GM12878 (cell line): ENCODE data around the gene MAP4. TPM values are rescaled to one million over a fixed set of nuclear protein-coding genes. Genes with fewer than 3 reads are reported as not detected.

ENCODE experiments used
- ATAC-seq: fragments of 200-7000 bp; cut with Tn5 transposase; 3 replicates; pipeline ENCODE4 v1.9.1; 2020; ENCODE audit warnings: mild to moderate bottlenecking, moderate library complexity
- BruUV-seq: library from RNA; stranded (reverse); fragments of 400-500 nt; replicated peaks from 2 replicates; lab custom pipeline; 2021; lab: Mats Ljungman, UMichigan
- CTCF ChIA-PET: fragments of 300-600 bp; sonication (Branson Sonifier 250); formaldehyde crosslinking; extraction: SDS; loops from one replicate; lab custom pipeline; 2021; ENCODE audit warnings: inconsistent platforms; lab: Yijun Ruan, JAX
- POLR2A ChIA-PET: fragments of 350-600 bp; formaldehyde crosslinking; extraction: SDS; loops from one replicate; lab custom pipeline; 2021; ENCODE audit warnings: inconsistent platforms; lab: Charles Lee
- RAD21 ChIA-PET: fragments of 300-600 bp; sonication (Branson Sonifier 250); formaldehyde crosslinking; loops from one replicate; lab custom pipeline; 2023; ENCODE audit warnings: antibody characterized with exemption; ENCODE audit not compliant: unreplicated experiment; lab: Charles Lee
- SMC1A ChIA-PET: fragments of 300-600 bp; sonication (Branson Sonifier 250); formaldehyde crosslinking; loops from one replicate; lab custom pipeline; 2023; ENCODE audit not compliant: unreplicated experiment, uncharacterized antibody; lab: Charles Lee
- DNase-seq: peaks from one replicate; pipeline ENCODE4 v3.0.0-alpha.2; 2011; ENCODE audit warnings: low read depth, low spot score
- FAIRE-seq: peaks from 3 replicates; lab custom pipeline; 2011; peaks lifted over from hg19 to GRCh38; lab: Jason Lieb, UNC
- H2AFZ ChIP-seq: 2 replicates; pipeline ENCODE4 v1.6.0; 2011; ENCODE audit warnings: low read depth, low read length, control low read depth; ENCODE audit not compliant: control insufficient read depth
- H3K27ac ChIP-seq: 2 replicates; pipeline ENCODE4 v1.5.1; 2011; ENCODE audit warnings: control low read depth; ENCODE audit not compliant: control insufficient read depth, insufficient read depth
- H3K27me3 ChIP-seq, 2 experiments: replicated peaks in 1 of 2; 2 replicates each; pipeline versions ENCODE4 v1.6.0 to v1.6.1; 2011; ENCODE audit warnings: low read length in 1 of 2; ENCODE audit not compliant: control insufficient read depth in 2 of 2, insufficient read depth in 2 of 2
- H3K36me3 ChIP-seq, 2 experiments: 2 replicates each; pipeline ENCODE4 v1.5.1; 2011; ENCODE audit warnings: low read length in 1 of 2; ENCODE audit not compliant: control insufficient read depth in 2 of 2, insufficient read depth in 2 of 2
- H3K4me1 ChIP-seq: 2 replicates; pipeline ENCODE4 v1.6.1; 2011; ENCODE audit warnings: mild to moderate bottlenecking, low read length, moderate library complexity, mixed read lengths; ENCODE audit not compliant: control insufficient read depth, insufficient read depth
- H3K4me2 ChIP-seq: 2 replicates; pipeline ENCODE4 v1.6.0; 2011; ENCODE audit warnings: control low read depth; ENCODE audit not compliant: control insufficient read depth, insufficient read depth
- H3K4me3 ChIP-seq: fragments of 200-600 bp; sonication (generic); 2 replicates; pipeline ENCODE4 v1.5.1; 2016
- H3K79me2 ChIP-seq: 2 replicates; pipeline ENCODE4 v1.6.0; 2011; ENCODE audit warnings: low read length; ENCODE audit not compliant: control insufficient read depth, insufficient read depth
- H3K9ac ChIP-seq: 2 replicates; pipeline ENCODE4 v1.8.0; 2011; ENCODE audit warnings: low read length, control low read depth, mixed read lengths; ENCODE audit not compliant: control insufficient read depth, insufficient read depth
- H3K9me3 ChIP-seq: replicated peaks from 3 replicates; pipeline ENCODE4 v1.5.1; 2011; ENCODE audit warnings: mild to moderate bottlenecking, low read length; ENCODE audit not compliant: control insufficient read depth, insufficient read depth
- H4K20me1 ChIP-seq: 2 replicates; pipeline ENCODE4 v1.6.0; 2011; ENCODE audit not compliant: control insufficient read depth, insufficient read depth
- BHLHE40 ChIP-seq, 2 experiments: fragments of 450-650 bp in 1 of 2; IDR thresholded peaks; 2 replicates each; pipeline ENCODE4 v1.6.1; 2011 to 2017; ENCODE audit warnings: low read depth in 2 of 2, borderline replicate concordance in 1 of 2, improper control_type of control experiment in 1 of 2, low read length in 1 of 2, mild to moderate bottlenecking in 1 of 2
- CHD1 ChIP-seq: IDR thresholded peaks from 2 replicates; pipeline ENCODE4 v1.6.1; 2012; ENCODE audit warnings: low read depth, low read length, improper control_type of control experiment
- GABPA ChIP-seq: IDR thresholded peaks from 2 replicates; pipeline ENCODE4 v1.6.1; 2014; ENCODE audit warnings: antibody characterized with exemption, low read depth, mild to moderate bottlenecking, inconsistent platforms
- KAT2A ChIP-seq: conservative IDR thresholded peaks from 2 replicates; pipeline ENCODE4 v1.6.1; 2011; ENCODE audit warnings: low read depth, low read length; ENCODE audit not compliant: control insufficient read depth
- SPI1 ChIP-seq: IDR thresholded peaks from 2 replicates; pipeline ENCODE4 v1.6.1; 2011; ENCODE audit warnings: low read depth, mild to moderate bottlenecking, low read length, moderate library complexity, borderline replicate concordance; ENCODE audit not compliant: insufficient read depth
- TCF3 ChIP-seq: IDR thresholded peaks from 2 replicates; pipeline ENCODE4 v1.6.1; 2012; ENCODE audit warnings: low read depth, mild to moderate bottlenecking, low read length, borderline replicate concordance; ENCODE audit not compliant: insufficient read depth
- TCF7 ChIP-seq: IDR thresholded peaks from 2 replicates; pipeline ENCODE4 v1.6.1; 2014; ENCODE audit warnings: antibody characterized with exemption, borderline replicate concordance
- WGBS: methylation state at CpG from one replicate; pipeline ENCODE4 v1.1.6; 2016; ENCODE audit warnings: low lambda C conversion rate; ENCODE audit not compliant: insufficient replicate concordance, insufficient coverage; ENCODE audit errors: missing lambda C conversion rate; 5-methylcytosine and 5-hydroxymethylcytosine counted together
- in situ Hi-C: fragments of 300-500 bp; cut with MboI; formaldehyde crosslinking; loops from 9 replicates; pipeline ENCODE4 v1.14.3; 2018; ENCODE audit warnings: mixed read lengths
- intact Hi-C: fragments of 100-400 bp; cut with micrococcal nuclease; formaldehyde crosslinking; loops from one replicate; pipeline ENCODE4 v1.14.2; 2022; ENCODE audit not compliant: unreplicated experiment
- polyA plus RNA-seq, 11 experiments: library from polyadenylated mRNA; depleted of rRNA in 4 of 11; unstranded in 6 of 11; stranded (reverse) in 5 of 11; fragments of >200 nt; fragmentation: Nextera tagmentation in 4 of 11; fragmentation: Illumina TruSeq in 1 of 11; extraction: Ambion mirVana in 4 of 11; extraction: Trizol in 1 of 11; gene quantifications; 1 replicate in 1 of 11; 2 replicates in 10 of 11; pipeline versions ENCODE4 v1.2.1 to v1.2.3, GENCODE V29; 2011 to 2016; ENCODE audit warnings: inconsistent platforms in 2 of 11, missing spikeins in 2 of 11, low read depth in 1 of 11
- total RNA-seq, 4 experiments: library from RNA; depleted of rRNA in 3 of 4; stranded (reverse); fragments of >200 nt in 3 of 4; fragmentation: Illumina TruSeq in 1 of 4; extraction: Trizol in 1 of 4; gene quantifications; 2 replicates each; pipeline versions ENCODE4 v1.2.1 to v1.2.3, GENCODE V29; 2013 to 2021
- TF ChIP-seq, protein P1 (sequence below): IDR thresholded peaks from 2 replicates; pipeline ENCODE4 v1.6.1; 2011; ENCODE audit warnings: mild to moderate bottlenecking, low read depth, low read length, moderate library complexity; ENCODE audit not compliant: insufficient replicate concordance
- TF ChIP-seq, protein P2 (sequence below): IDR thresholded peaks from 2 replicates; pipeline ENCODE4 v1.6.1; 2012; ENCODE audit warnings: low read depth, low read length, improper control_type of control experiment

The MAP4 gene
- total and polyA plus RNA-seq, 10 of the 15 experiments (the other 5 are each of a cell fraction or from before 2014, with no cell fraction given), result 22.2 to 145 (median 47.2) TPM

DNA sequence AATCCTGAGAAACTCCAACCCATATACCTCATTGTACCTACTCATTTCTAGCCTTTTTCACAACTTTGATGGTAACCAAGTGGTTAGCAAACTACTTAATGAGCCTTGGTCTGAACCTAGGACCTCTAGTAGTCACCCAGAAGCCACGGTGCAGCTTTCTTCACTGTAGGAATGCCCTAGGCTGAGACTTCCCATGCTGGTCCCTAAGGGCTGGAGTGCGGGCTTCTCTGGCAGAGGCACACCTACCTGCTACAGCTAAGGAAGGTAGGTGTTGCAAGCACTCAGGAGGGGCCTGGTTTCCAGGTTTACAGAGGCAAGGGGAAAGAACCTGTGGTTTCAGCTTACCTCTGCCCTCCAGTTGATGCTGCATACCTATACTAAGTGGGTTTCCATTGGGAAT is 147.9 kb downstream of the MAP4 start:
- no peaks in the 10 kb centered on the region for H3K4me1 ChIP-seq
- in situ Hi-C loops, result no loop called here
- CTCF ChIA-PET, result no interaction called here

More for the DNA sequence above, 147.9 kb downstream of the MAP4 start:
- H4K20me1 ChIP-seq, result no peaks in the 10 kb centered on the region
- no TSS peak for BruUV-seq
- no peak for FAIRE-seq
- no peaks in the 10 kb centered on the region for H3K79me2 ChIP-seq
- H3K4me3 ChIP-seq, result no peak overlapping the region
- H3K9ac ChIP-seq, result no peak overlapping the region
- peaks cover 34 to 46% of the 10 kb centered on the region in 2 experiments for H3K36me3 ChIP-seq
- H3K9me3 ChIP-seq, result no peaks in the 10 kb centered on the region
- no peak for TF ChIP-seq BHLHE40 (IDR thresholded peaks at IDR 0.05; ENCODE audit: borderline replicate concordance in 1 of 2, low read depth in 2 of 2, low read length in 1 of 2)
- TF ChIP-seq, protein P1, sequence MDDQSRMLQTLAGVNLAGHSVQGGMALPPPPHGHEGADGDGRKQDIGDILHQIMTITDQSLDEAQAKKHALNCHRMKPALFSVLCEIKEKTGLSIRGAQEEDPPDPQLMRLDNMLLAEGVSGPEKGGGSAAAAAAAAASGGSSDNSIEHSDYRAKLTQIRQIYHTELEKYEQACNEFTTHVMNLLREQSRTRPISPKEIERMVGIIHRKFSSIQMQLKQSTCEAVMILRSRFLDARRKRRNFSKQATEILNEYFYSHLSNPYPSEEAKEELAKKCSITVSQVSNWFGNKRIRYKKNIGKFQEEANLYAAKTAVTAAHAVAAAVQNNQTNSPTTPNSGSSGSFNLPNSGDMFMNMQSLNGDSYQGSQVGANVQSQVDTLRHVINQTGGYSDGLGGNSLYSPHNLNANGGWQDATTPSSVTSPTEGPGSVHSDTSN, result no peak
- no peak for TF ChIP-seq KAT2A
- TF ChIP-seq CHD1, result no peak
- TF ChIP-seq, protein P2, sequence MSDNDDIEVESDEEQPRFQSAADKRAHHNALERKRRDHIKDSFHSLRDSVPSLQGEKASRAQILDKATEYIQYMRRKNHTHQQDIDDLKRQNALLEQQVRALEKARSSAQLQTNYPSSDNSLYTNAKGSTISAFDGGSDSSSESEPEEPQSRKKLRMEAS, result no peak
- no peak for TF ChIP-seq TCF7
- TF ChIP-seq TCF3, result no peak
- no peak for TF ChIP-seq SPI1
- no peak for TF ChIP-seq GABPA
- TF ChIP-seq, all 136 proteins: peak for 0
- no peak for ATAC-seq
- no peak for DNase-seq
- ChIA-PET SMC1A (no interaction called here), RAD21 (no interaction called here), POLR2A (no interaction called here)
- H3K4me2 ChIP-seq, result no peak overlapping the region
- intact Hi-C loops, result no loop called here
- 50% methylated on average over 2 of the region's 2 CpGs for WGBS
- no peaks in the 10 kb centered on the region for H3K27me3 ChIP-seq
- H2AFZ ChIP-seq, result no peak overlapping the region
- no peak overlapping the region for H3K27ac ChIP-seq
